Activated CD8-positive, alpha-beta memory T cell treated with anti-CD3 and anti-CD28 coated beads, Interleukin-2, amount 50 U/mL, for 48 hours (primary cell): ENCODE data around the gene SPDYE5.

Experiments used
- DNase-seq: peaks from one replicate; pipeline ENCODE4 v3.0.0-alpha.2; 2020

Gene SPDYE5

DNA sequence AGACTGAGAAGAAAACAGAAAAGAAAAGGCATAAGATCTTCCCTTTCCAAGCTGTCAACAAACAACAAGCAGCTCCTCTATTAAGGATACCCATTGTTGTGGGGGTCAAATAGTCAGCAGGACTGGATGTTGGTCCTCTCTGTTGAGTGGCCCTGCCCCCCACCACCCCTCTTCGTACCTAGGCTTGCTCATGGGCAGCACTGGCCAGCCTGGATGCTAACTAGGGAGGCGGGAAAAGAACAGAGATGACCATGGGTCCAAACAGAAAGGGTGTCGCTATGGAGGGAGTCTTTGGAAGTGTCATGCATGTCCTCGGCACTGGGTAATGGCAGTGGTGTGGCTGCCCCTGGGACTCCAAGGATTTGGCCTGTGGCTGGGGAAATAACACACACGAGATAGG is 45.6 kb downstream of the SPDYE5 start:
- no peak for DNase-seq

GRCh38 chr7:75546237-75547015 is 54.3 kb downstream of the SPDYE5 start:
- no peak for DNase-seq
